DND-41 (cell line): ENCODE measurements around the gene LRP6.

ENCODE experiments used
- ATAC-seq: fragments of 200-7000 bp; cut with Tn5 transposase; 3 replicates; pipeline ENCODE4 v1.9.1; 2021; ENCODE audit warnings: low read depth; ENCODE audit not compliant: insufficient read depth
- DNase-seq: peaks from one replicate; pipeline ENCODE4 v3.0.0-alpha.2; 2020
- H2AFZ ChIP-seq: 2 replicates; pipeline ENCODE4 v1.6.0; 2012; ENCODE audit warnings: low read depth, low read length
- H3K27ac ChIP-seq: 2 replicates; pipeline ENCODE4 v1.5.1; 2012; ENCODE audit warnings: low read length, inconsistent platforms
- H3K27me3 ChIP-seq: fragments of 200-600 bp; sonication (generic); 2 replicates; pipeline ENCODE4 v1.6.0; 2012; ENCODE audit warnings: low read length, mild to moderate bottlenecking, inconsistent platforms; ENCODE audit not compliant: insufficient read depth, poor library complexity
- H3K36me3 ChIP-seq: 2 replicates; pipeline ENCODE4 v1.5.1; 2012; ENCODE audit warnings: low read length, inconsistent platforms; ENCODE audit not compliant: insufficient read depth
- H3K4me1 ChIP-seq: 2 replicates; pipeline ENCODE4 v1.5.1; 2012; ENCODE audit warnings: mild to moderate bottlenecking, low read length; ENCODE audit not compliant: insufficient read depth
- H3K4me2 ChIP-seq: 2 replicates; pipeline ENCODE4 v1.6.0; 2012; ENCODE audit warnings: mild to moderate bottlenecking, moderate library complexity, low read length, inconsistent platforms; ENCODE audit not compliant: insufficient read depth
- H3K4me3 ChIP-seq, 2 experiments: fragments of 200-600 bp in 1 of 2; shearing (Covaris generic) in 1 of 2; 2 replicates each; pipeline ENCODE4 v1.5.1; 2012 to 2016; ENCODE audit warnings: inconsistent platforms in 2 of 2, low read length in 2 of 2, mild to moderate bottlenecking in 2 of 2, low read depth in 1 of 2, moderate library complexity in 1 of 2
- H3K79me2 ChIP-seq: 2 replicates; pipeline ENCODE4 v1.6.0; 2012; ENCODE audit warnings: low read length, inconsistent platforms; ENCODE audit not compliant: insufficient read depth
- H3K9ac ChIP-seq: 2 replicates; pipeline ENCODE4 v1.6.0; 2012; ENCODE audit warnings: low read depth, mild to moderate bottlenecking, inconsistent platforms, low read length, moderate library complexity
- H3K9me3 ChIP-seq: 2 replicates; pipeline ENCODE4 v1.5.1; 2012; ENCODE audit warnings: low read length, moderate library complexity, mild to moderate bottlenecking, inconsistent platforms; ENCODE audit not compliant: insufficient read depth, severe bottlenecking
- H4K20me1 ChIP-seq: 2 replicates; pipeline ENCODE4 v1.6.0; 2012; ENCODE audit warnings: low read length; ENCODE audit not compliant: insufficient read depth
- CTCF ChIP-seq: IDR thresholded peaks from 2 replicates; pipeline ENCODE4 v1.5.1; 2012; ENCODE audit warnings: borderline replicate concordance, low read length, moderate library complexity, mild to moderate bottlenecking; ENCODE audit not compliant: poor library complexity, severe bottlenecking; ENCODE audit errors: extremely low read depth
- EZH2 ChIP-seq: IDR thresholded peaks from 3 replicates; pipeline ENCODE4 v1.6.1; 2012; ENCODE audit warnings: borderline replicate concordance, low read depth, mild to moderate bottlenecking, moderate library complexity, low read length, inconsistent platforms; ENCODE audit not compliant: severe bottlenecking

The LRP6 gene

DNA sequence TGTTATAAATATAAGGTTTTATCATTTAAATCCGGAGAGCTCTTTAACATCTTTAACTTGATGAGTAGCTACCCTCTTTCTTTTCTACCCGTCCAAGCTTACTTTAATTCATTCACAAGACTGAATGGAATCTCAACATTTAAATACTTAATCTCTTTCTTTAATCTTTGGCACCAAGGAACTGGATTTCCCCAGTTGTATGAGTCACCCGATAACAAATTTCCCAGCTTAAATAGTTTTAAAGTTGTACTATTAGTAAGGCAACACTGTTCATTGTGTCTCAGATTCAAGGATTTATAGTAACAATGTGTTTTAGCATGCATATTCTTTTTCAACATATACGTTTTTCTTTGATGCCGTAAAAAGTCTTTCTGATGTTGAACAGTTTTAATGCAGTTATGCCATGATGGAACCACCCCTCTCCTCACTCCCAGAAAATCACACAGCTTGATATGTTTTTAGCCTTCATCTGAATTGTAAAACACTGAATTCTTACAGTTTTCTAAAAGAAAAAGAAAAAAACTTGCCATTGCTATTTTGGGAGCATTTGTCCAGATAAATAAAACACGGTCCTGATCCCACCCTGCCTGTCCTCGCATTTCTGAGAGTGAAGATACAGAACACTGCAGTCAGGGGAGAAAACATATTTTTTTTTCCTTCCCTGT, 16.0 kb upstream of the LRP6 start:
- DNase-seq, result no peak
- ATAC-seq, result no peak
- H3K27me3 ChIP-seq, result peaks cover 18% of the 10 kb centered on the region

GRCh38 chr12:12282202-12282601, 15.4 kb upstream of the LRP6 start:
- Histone ChIP-seq H3K27me3 (peaks cover 18% of the 10 kb centered on the region), H3K79me2 (no peaks in the 10 kb centered on the region), H3K4me2 (no peak overlapping the region), H3K27ac (no peak overlapping the region), H3K9me3 (no peaks in the 10 kb centered on the region), H3K4me1 (no peaks in the 10 kb centered on the region), H3K9ac (no peak overlapping the region), H4K20me1 (no peaks in the 10 kb centered on the region), H3K4me3 (no peak overlapping the region), H3K36me3 (no peaks in the 10 kb centered on the region), H2AFZ (no peak overlapping the region)
- no peak for TF ChIP-seq CTCF
- TF ChIP-seq EZH2, result no peak
- no peak for ATAC-seq
- no peak for DNase-seq

More for the DNA sequence above, 16.0 kb upstream of the LRP6 start:
- no peak overlapping the region for H2AFZ ChIP-seq
- no peaks in the 10 kb centered on the region for H3K4me1 ChIP-seq
- no peak overlapping the region for H3K9ac ChIP-seq
- H4K20me1 ChIP-seq, result no peaks in the 10 kb centered on the region
- H3K36me3 ChIP-seq, result no peaks in the 10 kb centered on the region
- no peaks in the 10 kb centered on the region for H3K9me3 ChIP-seq
- no peak overlapping the region for H3K4me3 ChIP-seq
- H3K27ac ChIP-seq, result no peak overlapping the region
- TF ChIP-seq EZH2, result no peak
- TF ChIP-seq CTCF, result no peak
- H3K79me2 ChIP-seq, result no peaks in the 10 kb centered on the region
- no peak overlapping the region for H3K4me2 ChIP-seq

DNA sequence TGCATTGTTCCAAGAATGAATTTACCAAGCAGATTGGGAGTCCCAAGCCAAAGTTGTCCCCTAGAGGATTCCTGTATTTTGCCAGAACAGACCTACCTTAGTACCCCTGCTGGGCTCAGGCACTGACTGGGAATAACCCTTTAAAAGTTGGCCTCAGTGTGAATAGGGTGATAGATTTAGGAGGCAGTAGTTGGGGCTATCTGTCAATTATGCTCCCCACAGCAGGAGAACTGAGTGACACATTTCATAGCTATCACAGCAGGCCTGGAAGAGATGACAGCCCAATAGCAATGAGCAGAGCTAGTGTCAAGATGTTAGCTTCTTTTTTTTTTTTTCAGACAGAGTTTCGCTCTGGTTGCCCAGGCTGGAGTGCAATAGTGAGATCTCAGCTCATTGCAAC, 14.3 kb upstream of the LRP6 start:
- DNase-seq (no peak), ATAC-seq (no peak)
- H3K36me3 ChIP-seq, result no peaks in the 10 kb centered on the region
- H4K20me1 ChIP-seq, result no peaks in the 10 kb centered on the region
- no peak overlapping the region for H3K4me3 ChIP-seq
- no peaks in the 10 kb centered on the region for H3K4me1 ChIP-seq
- H2AFZ ChIP-seq, result no peak overlapping the region
- no peaks in the 10 kb centered on the region for H3K9me3 ChIP-seq
- H3K27me3 ChIP-seq, result peaks cover 18% of the 10 kb centered on the region
- no peak overlapping the region for H3K27ac ChIP-seq
- TF ChIP-seq EZH2, result no peak
- TF ChIP-seq CTCF, result no peak
- H3K9ac ChIP-seq, result no peak overlapping the region
- H3K79me2 ChIP-seq, result no peaks in the 10 kb centered on the region
- no peak overlapping the region for H3K4me2 ChIP-seq
